HG03354 (cell line): ENCODE data around the gene CMTM2.
"Not testable (repeated sequence)": the region's sequence is repeated elsewhere in the genome, so short reads cannot be mapped to it uniquely, and the experiment has no call there.

ENCODE experiments used
- ATAC-seq: cut with Tn5 transposase; IDR thresholded peaks from one replicate; pipeline ENCODE4 v1.9.1; 2021; ENCODE audit warnings: mild to moderate bottlenecking; ENCODE audit not compliant: unreplicated experiment, poor library complexity, severe bottlenecking

The CMTM2 gene

GRCh38 chr16:66551788-66552285, 27.4 kb upstream of the CMTM2 start:
- ATAC-seq = peak; percentile 6

- ATAC-seq = peak; percentile 81
Measured at GRCh38 chr16:66552286-66553177, 26.7 kb upstream of the CMTM2 start, which contains the start of gene CKLF. TSS of gene CKLF (plus strand) at chr16:66552576. CDS start at chr16:66552716, 140 bp downstream.

GRCh38 chr16:66553223-66553622, 26.0 kb upstream of the CMTM2 start:
- no peak for ATAC-seq

DNA sequence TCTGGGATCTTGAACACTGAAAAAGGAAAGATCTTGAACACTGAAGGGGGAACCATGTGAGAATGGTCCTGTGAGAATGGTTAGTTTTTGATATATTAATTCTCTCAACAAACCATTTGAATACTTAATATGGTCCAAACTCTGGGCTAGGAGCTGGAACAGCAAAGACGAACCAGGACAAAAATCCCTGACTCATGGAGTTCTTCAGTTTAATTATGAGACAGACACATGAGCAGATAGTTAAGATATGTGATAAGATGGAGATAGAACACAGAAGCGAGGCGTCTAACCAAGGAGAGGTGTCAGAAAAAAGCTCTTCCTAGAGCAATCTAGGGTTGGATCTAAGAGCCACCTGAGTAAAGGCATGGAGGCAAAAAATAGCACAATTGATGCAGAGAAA, 25.2 kb upstream of the CMTM2 start:
- ATAC-seq = no peak

- no peak for ATAC-seq
Measured at GRCh38 chr16:66554495-66554894, 24.8 kb upstream of the CMTM2 start.

DNA sequence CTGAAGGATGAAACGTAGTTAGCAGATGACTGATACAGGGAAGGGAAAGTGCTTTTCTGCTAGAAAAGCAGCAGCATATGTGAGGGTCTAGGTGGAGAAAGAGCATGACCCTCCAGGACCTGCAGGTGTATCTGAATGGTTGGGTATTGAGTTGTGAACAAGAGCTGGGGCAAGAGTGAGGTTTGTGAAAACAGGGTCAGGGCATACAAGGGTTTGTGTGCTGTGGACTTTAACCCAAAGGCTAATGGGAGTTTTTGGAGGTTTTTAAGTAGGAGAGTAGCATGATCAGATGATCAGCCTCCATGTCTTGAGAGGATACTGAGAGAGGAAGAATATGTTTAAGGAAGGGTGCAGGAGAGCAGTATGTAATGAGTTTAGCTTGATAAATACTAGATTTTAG, 19.2 kb upstream of the CMTM2 start:
- ATAC-seq = no peak

DNA sequence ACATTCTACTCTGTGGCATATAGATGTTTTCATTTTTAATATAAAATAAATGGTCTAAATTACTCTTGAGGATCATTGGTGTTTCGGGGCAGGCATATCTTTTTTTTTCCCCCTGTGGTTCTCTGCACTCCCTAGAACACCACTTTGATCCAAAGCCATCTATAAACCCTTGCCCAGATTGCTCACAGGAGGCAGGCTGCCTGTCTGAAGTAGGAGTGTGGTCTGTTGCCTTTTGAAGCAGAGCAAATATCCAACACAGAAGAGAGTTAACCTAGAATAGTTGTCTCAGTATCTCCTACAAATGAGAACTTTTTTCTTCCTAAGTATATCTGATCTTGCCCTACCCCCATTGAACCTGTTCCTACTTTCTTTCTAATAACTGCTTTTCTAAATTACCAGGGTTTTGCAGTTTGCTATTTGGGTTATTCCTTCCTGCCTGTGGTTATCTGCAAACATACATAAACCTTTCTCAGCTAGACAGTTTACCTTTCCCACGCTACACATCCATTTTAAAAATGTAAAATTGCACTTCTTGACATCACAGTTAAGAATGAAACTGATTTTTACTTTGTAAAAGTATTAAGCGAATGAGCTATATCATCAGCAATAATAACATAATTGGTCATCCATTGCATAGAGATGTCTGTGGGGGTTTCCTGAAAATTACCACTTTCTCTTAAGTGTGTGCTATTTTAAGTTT, 17.7 kb upstream of the CMTM2 start:
- ATAC-seq = no peak

GRCh38 chr16:66562409-66562808, 16.9 kb upstream of the CMTM2 start:
- no peak for ATAC-seq

DNA sequence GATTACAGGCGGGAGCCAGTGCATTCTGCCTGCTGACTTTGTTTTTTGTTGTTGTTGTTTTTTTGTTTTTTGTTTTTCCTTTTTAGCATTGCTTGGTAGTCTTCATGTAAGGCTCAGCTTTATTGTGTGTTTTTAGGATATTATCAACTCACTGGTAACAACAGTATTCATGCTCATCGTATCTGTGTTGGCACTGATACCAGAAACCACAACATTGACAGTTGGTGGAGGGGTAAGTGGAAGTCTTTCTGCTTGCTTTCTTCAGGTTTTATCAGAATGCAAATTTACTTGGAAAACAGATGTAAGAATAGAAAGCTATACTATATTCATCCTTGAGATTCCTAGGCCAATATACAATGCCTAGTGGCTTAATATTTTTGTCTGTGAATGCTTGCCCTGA, 16.3 kb upstream of the CMTM2 start:
- ATAC-seq = no peak

GRCh38 chr16:66563574-66564334, 15.5 kb upstream of the CMTM2 start:
- ATAC-seq = no peak

DNA sequence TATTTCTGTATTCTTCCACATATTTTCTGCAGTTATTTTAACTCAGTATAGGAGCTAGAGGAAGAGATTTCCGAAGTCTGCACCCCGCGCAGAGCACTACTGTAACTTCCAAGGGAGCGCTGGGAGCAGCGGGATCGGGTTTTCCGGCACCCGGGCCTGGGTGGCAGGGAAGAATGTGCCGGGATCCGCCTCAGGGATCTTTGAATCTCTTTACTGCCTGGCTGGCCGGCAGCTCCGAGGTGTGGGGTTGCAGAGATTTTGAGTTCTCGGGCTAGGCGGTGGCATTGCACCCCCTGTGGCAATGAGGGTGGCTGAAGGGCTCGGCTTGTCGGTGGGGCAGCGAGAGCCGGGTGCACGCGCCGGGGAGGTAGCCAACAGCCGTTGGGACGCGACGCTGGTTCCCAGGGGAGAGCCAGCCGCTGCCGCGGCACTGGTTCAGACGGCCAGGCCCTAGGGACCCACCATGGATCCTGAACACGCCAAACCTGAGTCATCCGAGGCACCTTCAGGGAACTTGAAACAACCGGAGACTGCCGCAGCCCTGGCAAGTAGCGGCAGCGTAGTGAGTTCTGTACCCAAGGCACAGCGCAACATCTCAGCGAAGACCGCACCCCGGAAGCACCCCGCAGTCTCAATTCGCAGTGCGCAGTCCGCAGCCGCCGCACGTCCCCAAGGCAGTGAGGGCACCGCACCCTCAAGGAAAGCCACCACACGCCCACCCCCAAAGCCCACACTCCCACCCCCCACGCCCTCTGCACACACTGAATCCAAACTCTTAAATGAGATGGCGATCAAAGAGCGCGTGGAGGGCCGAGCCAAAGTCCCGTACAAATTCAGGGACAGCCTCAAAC, 13.0 kb upstream of the CMTM2 start, which contains the start of gene CMTM1:
TSS of gene CMTM1 (plus strand) at position 389 of the 851 bp plus-strand sequence. CDS start at position 464, 75 bp downstream.
- ATAC-seq = no peak

DNA sequence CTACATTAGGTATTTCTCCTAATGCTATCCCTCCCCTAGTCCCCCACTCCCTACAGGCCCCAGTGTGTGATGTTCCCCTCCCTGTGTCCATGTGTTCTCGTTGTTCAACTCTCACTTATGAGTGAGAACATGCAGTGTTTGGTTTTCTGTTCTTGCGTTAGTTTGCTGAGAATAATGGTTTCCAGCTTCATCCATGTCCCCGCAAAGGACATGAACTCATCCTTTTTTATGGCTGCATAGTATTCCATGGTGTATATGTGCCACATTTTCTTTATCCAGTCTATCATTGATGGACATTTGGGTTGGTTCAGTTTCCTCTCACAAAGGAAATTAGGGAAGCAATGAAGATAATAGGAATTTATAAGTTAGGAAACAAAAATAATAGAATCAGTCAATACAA, 12.0 kb upstream of the CMTM2 start:
- ATAC-seq = not testable (repeated sequence)

DNA sequence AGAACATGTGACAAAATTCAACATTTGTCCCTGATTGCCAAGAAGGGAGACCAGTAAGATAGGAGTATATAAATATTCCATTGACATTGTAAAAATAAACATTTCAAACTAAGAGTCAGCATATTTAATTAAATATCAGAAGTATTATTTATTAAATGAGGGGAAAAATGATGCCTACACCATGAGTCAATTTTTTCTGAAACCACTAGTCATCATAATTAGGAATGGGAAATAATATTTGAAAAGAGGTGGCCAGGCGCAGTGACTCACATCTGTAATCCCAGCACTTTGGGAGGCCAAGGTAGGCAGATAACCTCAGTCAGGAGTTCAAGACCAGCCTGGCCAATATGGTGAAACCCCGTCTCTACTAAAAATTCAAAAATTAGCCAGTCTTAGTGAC, 10.9 kb upstream of the CMTM2 start:
- ATAC-seq = no peak

DNA sequence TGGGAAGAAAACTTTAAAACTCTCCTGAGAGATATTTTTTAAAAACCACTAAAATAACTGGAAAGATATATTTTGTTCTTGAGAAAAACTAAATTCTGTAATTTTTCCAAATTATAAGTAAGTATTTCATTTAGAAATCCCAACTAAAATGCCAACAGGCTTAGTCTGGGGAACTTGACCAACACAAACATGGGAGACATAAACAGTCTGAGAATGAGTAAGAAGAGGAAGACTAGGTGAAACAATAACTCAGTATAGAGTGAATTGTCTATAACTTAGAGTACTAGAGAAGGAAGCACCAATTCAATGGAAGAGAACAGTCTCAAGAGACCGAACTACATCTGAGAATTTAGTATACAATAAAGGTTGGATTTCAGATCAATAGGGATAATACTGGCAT, 10.1 kb upstream of the CMTM2 start:
- ATAC-seq = no peak

GRCh38 chr16:66569827-66570405, 9.3 kb upstream of the CMTM2 start:
- no peak for ATAC-seq

DNA sequence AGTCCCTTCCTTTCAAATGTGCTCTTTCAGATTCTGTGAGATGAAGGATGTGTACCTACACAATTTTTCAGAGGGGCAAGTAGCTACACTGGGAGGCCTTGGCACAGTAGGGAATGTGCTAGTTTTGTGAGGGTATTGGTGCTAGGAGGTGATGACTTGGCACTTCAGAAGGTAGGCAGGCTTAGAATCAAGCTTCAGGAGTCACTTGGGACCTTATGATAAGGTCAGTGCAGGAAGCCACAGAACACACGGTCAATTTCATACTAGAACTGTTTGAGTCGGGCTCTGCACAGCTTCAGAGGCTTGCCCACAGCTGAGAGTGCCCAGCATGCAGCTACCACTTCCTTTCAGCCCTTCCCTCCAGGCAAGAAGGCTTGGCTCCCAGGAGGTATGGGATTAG, 6.9 kb upstream of the CMTM2 start:
- ATAC-seq = no peak

- no peak for ATAC-seq
Measured at GRCh38 chr16:66574081-66574480, 5.2 kb upstream of the CMTM2 start.

- ATAC-seq = no peak
Measured at GRCh38 chr16:66574531-66574930, 4.7 kb upstream of the CMTM2 start.

DNA sequence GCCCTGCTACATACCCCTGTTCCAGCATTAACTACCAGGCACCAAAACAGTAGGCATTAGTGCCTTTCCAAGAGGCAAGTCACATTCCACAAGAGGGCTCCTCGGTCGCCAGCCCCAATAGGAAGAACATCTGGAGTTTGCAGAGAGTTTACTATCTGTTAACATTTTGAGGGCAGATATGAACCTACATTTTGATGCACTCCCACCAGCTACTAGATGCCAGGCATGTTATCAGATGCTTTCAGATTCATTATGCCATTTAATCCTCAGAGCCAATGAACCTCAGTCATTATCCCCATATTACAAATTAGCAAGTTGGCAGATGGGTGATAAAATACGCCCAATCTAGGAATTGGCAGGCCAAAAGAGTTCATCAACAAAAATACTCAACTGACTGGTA, 4.2 kb upstream of the CMTM2 start:
- ATAC-seq = no peak
